Stimulated activated naive CD4-positive, alpha-beta T cell (primary cell): ENCODE measurements around the gene PRLR.
A peak's percentile ranks its signal among the peaks of the same experiment; 100 is the strongest.

ENCODE experiments used
- DNase-seq, 6 experiments: peaks; one replicate each; lab custom pipeline; 2025; lab: John Stamatoyannopoulos, UW

PRLR gene

GRCh38 chr5:35233601-35234000, 3.3 kb upstream of the PRLR start:
- no peak for DNase-seq

- DNase-seq = no peak
Observed at GRCh38 chr5:35233121-35233520, 2.8 kb upstream of the PRLR start.

GRCh38 chr5:35232124-35232523, 1.8 kb upstream of the PRLR start:
- DNase-seq = no peak

GRCh38 chr5:35229076-35230037, 930 bp downstream of the PRLR start:
- peak in 1 of 6 experiments; percentile 0 for DNase-seq

GRCh38 chr5:35228310-35228709, 2.0 kb downstream of the PRLR start:
- no peak for DNase-seq

GRCh38 chr5:35227720-35228119, 2.6 kb downstream of the PRLR start:
- DNase-seq = no peak

- DNase-seq = no peak
Observed at GRCh38 chr5:35223787-35224395, 6.4 kb downstream of the PRLR start.

- no peak for DNase-seq
Observed at GRCh38 chr5:35220967-35221366, 9.3 kb downstream of the PRLR start.

GRCh38 chr5:35218981-35219380, 11.3 kb downstream of the PRLR start:
- DNase-seq = no peak

GRCh38 chr5:35214051-35214450, 16.2 kb downstream of the PRLR start:
- no peak for DNase-seq

- no peak for DNase-seq
Observed at GRCh38 chr5:35213608-35214007, 16.7 kb downstream of the PRLR start.

GRCh38 chr5:35212122-35212982, 17.9 kb downstream of the PRLR start:
- DNase-seq = no peak

GRCh38 chr5:35209862-35210261, 20.4 kb downstream of the PRLR start:
- DNase-seq = no peak

- no peak for DNase-seq
Observed at GRCh38 chr5:35205606-35206005, 24.7 kb downstream of the PRLR start.

GRCh38 chr5:35205186-35205585, 25.1 kb downstream of the PRLR start:
- DNase-seq = no peak

- no peak for DNase-seq
Observed at GRCh38 chr5:35203403-35203802, 26.9 kb downstream of the PRLR start.

GRCh38 chr5:35202319-35203111, 27.8 kb downstream of the PRLR start:
- peak in 3 of 6 experiments; percentile 0 to 2 (median 1) for DNase-seq

GRCh38 chr5:35201291-35201690, 29.0 kb downstream of the PRLR start:
- no peak for DNase-seq

GRCh38 chr5:35199886-35200285, 30.4 kb downstream of the PRLR start:
- DNase-seq = no peak

- DNase-seq = no peak
Observed at GRCh38 chr5:35198686-35199085, 31.6 kb downstream of the PRLR start.

- no peak for DNase-seq
Observed at GRCh38 chr5:35198075-35198474, 32.2 kb downstream of the PRLR start.

GRCh38 chr5:35197351-35197750, 32.9 kb downstream of the PRLR start:
- DNase-seq = no peak
